Heart right ventricle (tissue), 16 donors: Measurements from ENCODE around the gene CCDC69. TPM values are rescaled to one million over a fixed set of nuclear protein-coding genes. Genes with fewer than 3 reads are reported as not detected.

Experiments
- ATAC-seq, 8 donors: fragments of 200-7000 bp; cut with Tn5 transposase; one replicate each; pipeline ENCODE4 v1.9.1; 2020; ENCODE audit warnings: mild to moderate bottlenecking in 8 of 8, moderate library complexity in 8 of 8, moderate number of reproducible peaks in 1 of 8
- DNase-seq, 2 donors: peaks; one replicate each; pipeline ENCODE4 v3.0.0-alpha.2; 2020
- H3K27ac ChIP-seq, 10 donors: fragments of 200-600 bp; sonication (generic) in 2 of 10; one replicate each; pipeline versions ENCODE4 v1.5.0 to v1.8.0; 2020 to 2022; ENCODE audit warnings: mild to moderate bottlenecking in 3 of 10
- H3K27me3 ChIP-seq, 7 donors: fragments of 200-600 bp; one replicate each; pipeline ENCODE4 v1.8.0; 2021 to 2022; ENCODE audit warnings: mild to moderate bottlenecking in 2 of 7
- H3K36me3 ChIP-seq, 9 donors: fragments of 200-600 bp; sonication (generic) in 1 of 9; one replicate each; pipeline versions ENCODE4 v1.5.0 to v1.8.0; 2020 to 2022; ENCODE audit warnings: mild to moderate bottlenecking in 2 of 9
- H3K4me1 ChIP-seq, 9 donors: fragments of 200-600 bp; sonication (generic) in 1 of 9; one replicate each; pipeline versions ENCODE4 v1.5.0 to v1.8.0; 2020 to 2022; ENCODE audit warnings: mild to moderate bottlenecking in 4 of 9
- H3K4me3 ChIP-seq, 10 donors: fragments of 200-600 bp; sonication (generic) in 2 of 10; one replicate each; pipeline versions ENCODE4 v1.5.0 to v1.8.0; 2020 to 2022; ENCODE audit warnings: mild to moderate bottlenecking in 7 of 10, moderate library complexity in 2 of 10
- H3K9me3 ChIP-seq, 11 donors: fragments of 200-600 bp in 10 of 11; sonication (generic) in 2 of 11; one replicate each; pipeline versions ENCODE4 v1.5.0 to v1.8.0; 2013 to 2022; ENCODE audit warnings: mild to moderate bottlenecking in 2 of 11, control low read depth in 1 of 11, moderate library complexity in 1 of 11
- CTCF ChIP-seq, 9 donors: fragments of 200-600 bp; sonication (generic) in 2 of 9; IDR thresholded peaks; one replicate each; pipeline versions ENCODE4 v1.5.0 to v1.8.0; 2021 to 2022; ENCODE audit warnings: antibody characterized with exemption in 9 of 9, mild to moderate bottlenecking in 5 of 9, moderate library complexity in 1 of 9
- WGBS, 2 donors: extraction: QIAGEN DNeasy Blood & Tissue Kit; methylation state at CpG; one replicate each; pipeline ENCODE4 v1.1.7; 2013; ENCODE audit warnings: inconsistent platforms in 1 of 2; 5-methylcytosine and 5-hydroxymethylcytosine counted together
- intact Hi-C, 10 donors: fragments of 100-400 bp; cut with DNase I; formaldehyde crosslinking; loops; one replicate each; pipeline versions ENCODE4 v1.11.1 to v1.14.2; 2022
- polyA plus RNA-seq, 2 donors: library from polyadenylated mRNA; stranded (reverse); fragments of 200-250 nt; gene quantifications; one replicate each; pipeline ENCODE4 v1.2.3, GENCODE V29; 2013
- total RNA-seq, 10 donors: library from RNA; stranded (reverse); fragmentation: NEBNext Ultra II Directional in 3 of 10; extraction: Animal tissue kit (Norgen Biotek cat#: 25700) in 3 of 10; gene quantifications; one replicate each; pipeline versions ENCODE4 v1.2.1 to v1.2.4, GENCODE V29; 2021 to 2023
- donor health status: Arrhythmogenic right ventricular cardiomyopathy.
- donor health status: ischemic (EF 13 %, LVEDD 7.1; RV severe dilation, severe dysfunction).
- donor health status: healthy with polysubstance abuse.
- donor health status: DM: no; HTN: yes; CAD: no.
- donor health status: DM: no; HTN: no; CAD: no.
- donor health status: ischemic (EF 25% LVEDD 6.9; RV normal size, moderate dysfunction).
- donor health status: ischemic (EF 25% LVEDD 5.7; RV mildly dilated, moderate dysfunction).
- donor health status: healthy.
- donor health status: DM: yes; HTN: yes; CAD: no.
- donor health status: Ischemic cardiomyopathy.
- donor health status: ischemic (EF 35%, LVEDD 5.7; RV mildly dilated, moderate dysfunction).
- donor health status: nonischemic (EF 11% LVEDD 7.7; RV severe dilation, severe dysfunction).
- donor health status: DM: yes; HTN: yes; CAD: no.
- donor health status: PGD.
- donor health status: ischemic (EF 29% LVEDD 5.4; RV normal size, mild dysfunction).
- donor health status: nonischemic (EF 23%, LVEDD 6.1; RV moderate dilation, normal function).

CCDC69 gene
- total and polyA plus RNA-seq, 12 donors, result 50.8 to 191 (median 104) TPM

- Histone ChIP-seq H3K9me3 (no peaks in the 10 kb centered on the region), H3K27ac (no peak overlapping the region), H3K4me3 (peak overlapping the region in 5 of 10 donors; percentile 80 to 93 (median 89)), H3K4me1 (peaks cover 0 to 67% (median 33%) of the 10 kb centered on the region in 9 donors), H3K36me3 (peaks cover 0 to 2% (median 0%) of the 10 kb centered on the region in 9 donors), H3K27me3 (no peaks in the 10 kb centered on the region)
- ATAC-seq, result no peak
- intact Hi-C loops, result no loop called here
- DNase-seq, result no peak
- no peak for TF ChIP-seq CTCF (IDR thresholded peaks at IDR 0.05)
- 68 to 84% methylated on average over 1 of the region's 1 CpG for WGBS, 2 donors
These were observed 30.7 kb upstream of the CCDC69 start for GRCh38 chr5:151254556-151254955.

- intact Hi-C loops, result no loop called here
These were observed 29.7 kb upstream of the CCDC69 start for GRCh38 chr5:151253605-151253950.

DNA sequence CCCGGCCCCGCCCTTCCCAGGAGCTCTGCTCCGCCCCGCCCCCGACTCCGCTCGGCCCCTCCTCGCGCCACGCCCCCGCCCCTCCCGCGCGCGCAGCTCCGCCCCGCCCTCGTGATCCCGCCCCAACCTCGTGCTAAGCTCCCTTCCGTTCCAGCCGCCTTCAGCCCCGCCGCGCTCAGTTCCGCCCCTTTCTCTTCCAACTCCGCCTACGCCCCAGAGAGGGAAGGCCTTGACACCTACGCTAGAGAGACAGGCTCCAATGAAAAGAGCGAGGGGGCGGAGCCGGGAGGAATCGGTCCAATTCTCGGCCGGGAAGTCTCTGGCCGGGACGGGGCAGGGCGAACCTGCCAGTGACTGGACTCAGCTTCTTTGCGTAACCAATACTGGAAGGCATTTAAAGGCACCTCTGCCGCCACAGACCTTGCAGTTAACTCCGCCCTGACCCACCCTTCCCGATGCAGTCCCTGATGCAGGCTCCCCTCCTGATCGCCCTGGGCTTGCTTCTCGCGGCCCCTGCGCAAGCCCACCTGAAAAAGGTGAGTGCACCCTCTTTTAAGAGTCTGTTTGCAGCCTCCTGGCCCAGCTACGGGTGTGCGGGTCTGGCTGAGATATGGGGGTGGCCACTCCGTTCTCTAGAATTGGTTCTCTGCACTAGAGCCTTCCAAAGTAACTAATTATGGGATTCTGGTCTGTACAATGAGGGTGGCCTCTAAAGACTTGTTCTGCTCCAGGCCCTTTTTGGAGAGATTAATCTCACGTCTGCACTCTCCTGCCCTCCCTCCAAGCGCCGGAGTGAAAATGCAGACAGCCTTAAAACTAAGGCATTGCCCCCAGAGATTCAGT, 29.1 kb upstream of the CCDC69 start, which contains the start of gene GM2A:
Gene GM2A, plus strand, starts transcription at position 424 of the 843 bp plus-strand sequence. Its CDS starts 32 bp downstream, at position 456.
- no peaks in the 10 kb centered on the region for H3K27me3 ChIP-seq
- no peaks in the 10 kb centered on the region for H3K9me3 ChIP-seq
- intact Hi-C loops, result no loop called here
- H3K4me1 ChIP-seq, result peaks cover 0 to 55% (median 31%) of the 10 kb centered on the region in 9 donors
- ATAC-seq, result peak; percentile 96 to 98 (median 98)
- TF ChIP-seq CTCF (IDR thresholded peaks at IDR 0.05), result no peak
- no peaks in the 10 kb centered on the region for H3K36me3 ChIP-seq
- WGBS, 2 donors, result 1% methylated on average over 48 to 52 of the region's 52 CpGs
- peak; percentile 99 to 100 for DNase-seq
- peak within 1 kb of the TSS; percentile 58 to 93 (median 80) for H3K4me3 ChIP-seq
- H3K27ac ChIP-seq, result peak within 1 kb of the TSS in 9 of 10 donors; percentile 75 to 92 (median 80)

More at GRCh38 chr5:151253605-151253950, 29.7 kb upstream of the CCDC69 start:
- Histone ChIP-seq H3K27me3 (no peaks in the 10 kb centered on the region), H3K4me1 (peaks cover 0 to 59% (median 33%) of the 10 kb centered on the region in 9 donors), H3K4me3 (peak overlapping the region; percentile 58 to 93 (median 80)), H3K27ac (peak overlapping the region in 9 of 10 donors; percentile 71 to 92 (median 80)), H3K36me3 (no peaks in the 10 kb centered on the region), H3K9me3 (no peaks in the 10 kb centered on the region)
- no peak for TF ChIP-seq CTCF (IDR thresholded peaks at IDR 0.05)
- 19 to 24% methylated on average over 5 of the region's 5 CpGs for WGBS, 2 donors
- DNase-seq (no peak), ATAC-seq (no peak)

DNA sequence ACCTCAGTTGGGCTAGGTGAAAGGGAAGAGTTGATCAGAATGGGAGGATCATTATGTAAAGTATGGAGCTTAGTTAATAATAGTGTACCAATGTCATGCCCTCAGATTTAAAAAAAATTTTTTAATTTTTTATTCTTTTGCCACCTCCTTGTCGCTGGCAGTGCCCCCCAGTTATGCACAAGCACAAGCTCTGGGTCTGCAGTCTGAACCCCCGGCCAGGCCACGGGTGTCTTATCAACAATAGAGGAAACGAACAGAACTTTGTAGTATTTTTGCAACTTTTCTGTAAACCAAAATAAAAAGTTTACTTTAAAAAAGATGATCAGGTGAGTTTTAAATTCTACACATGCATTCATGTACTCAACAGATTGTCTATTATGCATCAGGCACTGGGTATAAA, 27.7 kb upstream of the CCDC69 start:
- no peak for TF ChIP-seq CTCF (IDR thresholded peaks at IDR 0.05)
- DNase-seq (no peak), ATAC-seq (no peak)
- WGBS, 2 donors, result 93 to 96% methylated on average over 4 of the region's 4 CpGs
- intact Hi-C loops, result no loop called here
- Histone ChIP-seq H3K27ac (peak overlapping the region in 1 of 10 donors; percentile 85), H3K4me1 (peaks cover 0 to 42% (median 26%) of the 10 kb centered on the region in 9 donors), H3K27me3 (no peaks in the 10 kb centered on the region), H3K36me3 (no peaks in the 10 kb centered on the region), H3K4me3 (peak overlapping the region in 1 of 10 donors; percentile 52), H3K9me3 (no peaks in the 10 kb centered on the region)
